WTC11 (cell line): ENCODE data around the gene POLA1. TPM values are rescaled to one million over a fixed set of nuclear protein-coding genes. Genes with fewer than 3 reads are reported as not detected.

Source experiments
- ATAC-seq: fragments of 200-7000 bp; cut with Tn5 transposase; 2 replicates; pipeline ENCODE4 v1.10.0; 2021; ENCODE audit warnings: mild to moderate bottlenecking, moderate library complexity
- CTCF ChIA-PET: fragments of 300-600 bp; sonication (Branson Sonifier 250); formaldehyde crosslinking; loops from one replicate; lab custom pipeline; 2021; ENCODE audit warnings: antibody characterized with exemption; lab: Charles Lee
- POLR2A ChIA-PET: fragments of 350-600 bp; sonication (Branson Sonifier 250); formaldehyde crosslinking; loops from one replicate; lab custom pipeline; 2021; ENCODE audit warnings: antibody characterized with exemption; lab: Charles Lee
- DNase-seq: peaks from one replicate; pipeline ENCODE4 v3.0.0; 2021; ENCODE audit warnings: low spot score
- H3K27ac Mint-ChIP-seq: 2 replicates; pipeline ENCODE4 v1.8.0; 2021; ENCODE audit warnings: mixed read lengths
- H3K27me3 Mint-ChIP-seq: 2 replicates; pipeline ENCODE4 v1.8.0; 2021; ENCODE audit warnings: low read depth, mild to moderate bottlenecking, moderate library complexity, mixed read lengths
- H3K36me3 Mint-ChIP-seq: 2 replicates; pipeline ENCODE4 v1.8.0; 2021; ENCODE audit warnings: mixed read lengths
- H3K4me1 Mint-ChIP-seq: 2 replicates; pipeline ENCODE4 v1.8.0; 2022; ENCODE audit warnings: mixed read lengths
- H3K4me3 Mint-ChIP-seq: 2 replicates; pipeline ENCODE4 v1.8.0; 2021; ENCODE audit warnings: mild to moderate bottlenecking, moderate library complexity, mixed read lengths
- H3K9me3 Mint-ChIP-seq: 2 replicates; pipeline ENCODE4 v1.8.0; 2021; ENCODE audit warnings: mixed read lengths
- ARID4B ChIP-seq: sonication (generic); formaldehyde crosslinking; IDR thresholded peaks from 2 replicates; pipeline ENCODE4 v1.8.0; 2023; ENCODE audit warnings: missing genetic modification reagents, mild to moderate bottlenecking, borderline replicate concordance
- ATF1 ChIP-seq: sonication (generic); formaldehyde crosslinking; IDR thresholded peaks from 2 replicates; pipeline ENCODE4 v1.8.1; 2023; ENCODE audit warnings: mild to moderate bottlenecking, moderate library complexity, missing genetic modification reagents
- ATF2 ChIP-seq: sonication (generic); formaldehyde crosslinking; IDR thresholded peaks from 2 replicates; pipeline ENCODE4 v1.8.1; 2022; ENCODE audit warnings: low read depth, missing genetic modification reagents, borderline replicate concordance
- CDX4 ChIP-seq: fragments of 250-450 bp; sonication (Bioruptor Pico); IDR thresholded peaks from 2 replicates; pipeline ENCODE4 v1.9.0; 2021; ENCODE audit warnings: moderate library complexity, mild to moderate bottlenecking, inconsistent platforms, borderline replicate concordance
- E2F5 ChIP-seq: sonication (generic); formaldehyde crosslinking; IDR thresholded peaks from 2 replicates; pipeline ENCODE4 v1.8.1; 2022; ENCODE audit warnings: mild to moderate bottlenecking, moderate library complexity, missing genetic modification reagents
- ELF4 ChIP-seq: sonication (generic); formaldehyde crosslinking; IDR thresholded peaks from 2 replicates; pipeline ENCODE4 v1.8.1; 2022; ENCODE audit warnings: low read depth, mild to moderate bottlenecking, moderate library complexity, missing genetic modification reagents
- FOXJ3 ChIP-seq: sonication (generic); formaldehyde crosslinking; IDR thresholded peaks from 2 replicates; pipeline ENCODE4 v1.9.0; 2021; ENCODE audit warnings: missing genetic modification reagents, mild to moderate bottlenecking, borderline replicate concordance
- GRHL2 ChIP-seq: fragments of 250-450 bp; sonication (Bioruptor Pico); IDR thresholded peaks from 2 replicates; pipeline ENCODE4 v1.8.0; 2022; ENCODE audit warnings: mild to moderate bottlenecking, moderate library complexity; ENCODE audit not compliant: insufficient replicate concordance, severe bottlenecking
- JUN ChIP-seq: sonication (generic); formaldehyde crosslinking; IDR thresholded peaks from 2 replicates; pipeline ENCODE4 v1.8.0; 2023; ENCODE audit warnings: mild to moderate bottlenecking, missing genetic modification reagents
- MLX ChIP-seq: sonication (generic); formaldehyde crosslinking; IDR thresholded peaks from 2 replicates; pipeline ENCODE4 v1.8.1; 2023; ENCODE audit warnings: mild to moderate bottlenecking, missing genetic modification reagents, moderate library complexity
- NFYB ChIP-seq: sonication (generic); formaldehyde crosslinking; conservative IDR thresholded peaks from 2 replicates; pipeline ENCODE4 v1.8.0; 2022; ENCODE audit warnings: low read depth, missing genetic modification reagents
- NR1H2 ChIP-seq: sonication (generic); formaldehyde crosslinking; IDR thresholded peaks from 2 replicates; pipeline ENCODE4 v1.9.0; 2021; ENCODE audit warnings: mild to moderate bottlenecking, moderate library complexity, missing genetic modification reagents
- PRRX2 ChIP-seq: fragments of 250-450 bp; sonication (Bioruptor Pico); IDR thresholded peaks from 2 replicates; pipeline ENCODE4 v1.8.0; 2021; ENCODE audit warnings: mild to moderate bottlenecking
- SMAD4 ChIP-seq: sonication (generic); formaldehyde crosslinking; IDR thresholded peaks from 2 replicates; pipeline ENCODE4 v1.8.0; 2022; ENCODE audit warnings: mild to moderate bottlenecking, missing genetic modification reagents
- TCF7 ChIP-seq: sonication (generic); formaldehyde crosslinking; IDR thresholded peaks from 2 replicates; pipeline ENCODE4 v1.8.0; 2022; ENCODE audit warnings: mild to moderate bottlenecking, low read depth, missing genetic modification reagents, moderate library complexity
- TEAD1 ChIP-seq: sonication (generic); formaldehyde crosslinking; IDR thresholded peaks from 2 replicates; pipeline ENCODE4 v1.8.0; 2022; ENCODE audit warnings: mild to moderate bottlenecking, missing genetic modification reagents
- ZNF263 ChIP-seq: sonication (generic); formaldehyde crosslinking; IDR thresholded peaks from 2 replicates; pipeline ENCODE4 v1.8.1; 2022; ENCODE audit warnings: low read depth, mild to moderate bottlenecking, moderate library complexity, missing genetic modification reagents
- ZNF281 ChIP-seq: sonication (generic); formaldehyde crosslinking; IDR thresholded peaks from 2 replicates; pipeline ENCODE4 v1.8.0; 2023; ENCODE audit warnings: mild to moderate bottlenecking, missing genetic modification reagents
- total RNA-seq: library from RNA; stranded (reverse); gene quantifications from 3 replicates; pipeline ENCODE4 v1.2.3, GENCODE V29; 2021

POLA1 gene
- total RNA-seq, 1 experiment from 2014 or later: 29.9 TPM

GRCh38 chrX:24965372-24965771 lies 271.7 kb downstream of the POLA1 start:
- CTCF ChIA-PET: no interaction called here
- Mint-ChIP-seq H3K27me3 (no peaks in the 10 kb centered on the region), H3K27ac (no peak overlapping the region), H3K36me3 (peaks cover 3% of the 10 kb centered on the region; the same call in 1 of the 2 replicates), H3K9me3 (0 out of 2 replicates have a peak, but pooled peaks cover 3% of the 10 kb centered on the region), H3K4me1 (peaks cover 17% of the 10 kb centered on the region), H3K4me3 (no peak overlapping the region)
- POLR2A ChIA-PET: no interaction called here
- DNase-seq: no peak
- TF ChIP-seq ZNF263 (no peak), E2F5 (CRISPR knock-in tag) (no peak), TCF7 (no peak), JUN (CRISPR knock-in tag) (no peak), GRHL2 (no peak), ATF1 (CRISPR knock-in tag) (no peak), ARID4B (CRISPR knock-in tag) (no peak), ZNF281 (no peak), ELF4 (no peak), SMAD4 (CRISPR knock-in tag) (no peak), TEAD1 (no peak), FOXJ3 (no peak)
- no peak for ATAC-seq

GRCh38 chrX:24969812-24970211 lies 276.1 kb downstream of the POLA1 start:
- ChIA-PET CTCF (no interaction called here), POLR2A (no interaction called here)
- Mint-ChIP-seq H3K27ac (no peak overlapping the region), H3K9me3 (0 out of 2 replicates have a peak, but pooled peaks cover 3% of the 10 kb centered on the region), H3K36me3 (peaks cover 3% of the 10 kb centered on the region; the same call in 1 of the 2 replicates), H3K4me3 (no peak overlapping the region), H3K4me1 (no peaks in the 10 kb centered on the region), H3K27me3 (no peaks in the 10 kb centered on the region)
- ATAC-seq (no peak), DNase-seq (no peak)
- no peak for TF ChIP-seq CDX4 (CRISPR knock-in tag)
- no peak for TF ChIP-seq NFYB
- TF ChIP-seq ATF2 (CRISPR knock-in tag): no peak
- no peak for TF ChIP-seq NR1H2
- no peak for TF ChIP-seq ZNF281
- no peak for TF ChIP-seq MLX (CRISPR knock-in tag)
- no peak for TF ChIP-seq TEAD1
- TF ChIP-seq PRRX2 (CRISPR knock-in tag): no peak
